Esophagus squamous epithelium (tissue), 4 donors: Measurements from ENCODE around the gene TH.

Source experiments
- POLR2A ChIP-seq, 4 donors: fragments of 450-650 bp; IDR thresholded peaks; one replicate each; pipeline ENCODE4 v1.6.1; 2017; ENCODE audit warnings: antibody characterized with exemption in 4 of 4, mild to moderate bottlenecking in 4 of 4, moderate library complexity in 3 of 4
- TF ChIP-seq, protein P1 (sequence below), 6 experiments: fragments of 450-650 bp in 4 of 6; fragments of 200-600 bp in 2 of 6; sonication (generic) in 2 of 6; IDR thresholded peaks; one replicate each; pipeline ENCODE4 v1.5.1; 2016 to 2019; ENCODE audit warnings: antibody characterized with exemption in 6 of 6, mild to moderate bottlenecking in 4 of 6, moderate library complexity in 4 of 6

DNA sequence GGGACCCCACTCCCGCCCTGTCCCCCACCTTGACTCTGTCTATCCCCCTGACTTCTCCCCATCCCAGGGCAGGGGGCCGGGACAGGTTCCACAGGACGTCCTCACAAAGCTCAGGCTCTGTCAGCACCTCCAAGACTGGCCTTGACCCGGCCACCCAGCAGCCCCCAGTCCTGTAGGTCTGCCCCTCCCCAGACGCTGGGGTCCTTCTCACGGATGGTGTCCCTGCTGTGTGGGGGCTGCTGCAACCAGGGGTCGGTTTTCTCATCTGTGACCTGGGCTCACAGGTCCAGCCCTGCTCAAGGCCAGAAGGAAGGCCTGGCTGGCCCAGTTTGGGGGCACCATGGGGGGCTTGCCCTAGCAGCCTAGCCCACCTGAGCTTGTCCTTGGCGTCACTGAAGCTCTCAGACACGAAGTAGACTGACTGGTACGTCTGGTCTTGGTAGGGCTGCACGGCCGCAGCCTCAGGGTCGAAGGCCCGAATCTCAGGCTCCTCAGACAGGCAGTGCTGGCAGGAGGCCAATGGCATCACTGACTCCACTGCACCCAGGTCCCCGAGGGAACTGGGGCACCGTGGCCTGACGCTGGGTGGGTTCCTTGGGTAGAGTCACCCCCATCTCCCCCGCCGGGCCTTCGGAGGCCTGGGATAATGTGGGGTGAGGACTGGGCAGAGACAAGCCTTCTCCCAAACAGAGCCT, 6.6 kb downstream of the TH start:
- TF ChIP-seq, protein P1, sequence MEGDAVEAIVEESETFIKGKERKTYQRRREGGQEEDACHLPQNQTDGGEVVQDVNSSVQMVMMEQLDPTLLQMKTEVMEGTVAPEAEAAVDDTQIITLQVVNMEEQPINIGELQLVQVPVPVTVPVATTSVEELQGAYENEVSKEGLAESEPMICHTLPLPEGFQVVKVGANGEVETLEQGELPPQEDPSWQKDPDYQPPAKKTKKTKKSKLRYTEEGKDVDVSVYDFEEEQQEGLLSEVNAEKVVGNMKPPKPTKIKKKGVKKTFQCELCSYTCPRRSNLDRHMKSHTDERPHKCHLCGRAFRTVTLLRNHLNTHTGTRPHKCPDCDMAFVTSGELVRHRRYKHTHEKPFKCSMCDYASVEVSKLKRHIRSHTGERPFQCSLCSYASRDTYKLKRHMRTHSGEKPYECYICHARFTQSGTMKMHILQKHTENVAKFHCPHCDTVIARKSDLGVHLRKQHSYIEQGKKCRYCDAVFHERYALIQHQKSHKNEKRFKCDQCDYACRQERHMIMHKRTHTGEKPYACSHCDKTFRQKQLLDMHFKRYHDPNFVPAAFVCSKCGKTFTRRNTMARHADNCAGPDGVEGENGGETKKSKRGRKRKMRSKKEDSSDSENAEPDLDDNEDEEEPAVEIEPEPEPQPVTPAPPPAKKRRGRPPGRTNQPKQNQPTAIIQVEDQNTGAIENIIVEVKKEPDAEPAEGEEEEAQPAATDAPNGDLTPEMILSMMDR (IDR thresholded peaks at IDR 0.05): no peak
- no peak for TF ChIP-seq POLR2A (IDR thresholded peaks at IDR 0.05)
